ENCODE measurements around the gene SBF2. TPM values are rescaled to one million over a fixed set of nuclear protein-coding genes. Genes with fewer than 3 reads are reported as not detected.
A peak's percentile ranks its signal among the peaks of the same experiment; 100 is the strongest.

SBF2 gene
- total RNA-seq, 5 donors from 2014 or later (not counting 1 experiment from before 2014, with no cell fraction given) = 9.5 to 23.5 (median 13.0) TPM

DNA sequence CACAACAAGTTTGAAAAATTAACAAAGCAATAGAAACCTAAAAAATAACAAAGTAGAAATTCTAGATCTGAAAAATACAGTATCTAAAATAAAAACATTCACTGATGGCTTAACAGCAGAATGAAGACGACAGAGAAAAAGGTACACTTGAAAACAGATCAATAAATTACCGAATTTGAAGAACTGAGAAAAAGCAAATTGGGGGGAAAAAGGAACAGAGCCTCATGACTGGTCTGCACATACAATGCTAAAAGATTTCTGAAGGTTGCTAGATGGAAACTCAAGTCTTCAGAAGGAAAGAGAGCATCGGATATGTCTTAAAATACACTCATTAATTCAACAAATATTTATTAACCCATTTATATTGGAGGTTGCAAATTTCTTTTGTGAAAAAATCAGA lies 71.6 kb downstream of the SBF2 start:
- Mint-ChIP-seq H3K9me3 (peaks cover 0 to 11% (median 4%) of the 10 kb centered on the region in 3 donors), H3K27ac (no peak overlapping the region)
- POLR2A ChIA-PET = interaction anchor here in 1 of 2 donors (0.7 kb wide), 1 partner anchor 353 kb away, joined by 3 read pairs; no protein-coding TSS in a partner anchor

DNA sequence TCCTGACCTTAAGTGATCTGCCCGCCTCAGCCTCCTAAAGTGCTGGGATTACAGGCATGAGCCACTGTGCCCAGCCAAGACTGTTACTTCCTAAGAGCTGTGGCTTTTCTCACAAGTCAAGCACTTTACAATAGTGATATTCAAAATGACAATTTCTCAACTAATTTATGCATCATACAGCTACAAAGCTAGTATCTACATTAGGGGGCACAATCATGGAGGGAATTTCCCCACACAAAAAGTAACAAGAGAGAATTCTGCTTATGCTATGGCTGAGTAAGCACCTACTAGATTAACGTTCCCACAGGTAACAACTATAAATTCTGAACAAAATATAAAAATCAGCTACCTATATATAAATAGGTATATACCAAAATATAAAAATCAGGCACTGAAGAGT lies 72.7 kb downstream of the SBF2 start:
- H3K27me3 ChIP-seq (replicated peaks in 1 of 2; ENCODE audit: control insufficient read depth in 2 of 2, extremely low read depth in 1 of 2, insufficient read depth in 2 of 2, low read length in 1 of 2) = no peaks in the 10 kb centered on the region
- no peaks in the 10 kb centered on the region for H3K9me3 ChIP-seq
- WGBS (ENCODE audit: insufficient coverage) = 100% methylated on average over 1 of the region's 2 CpGs
- Mint-ChIP-seq H3K27me3 (no peaks in the 10 kb centered on the region), H3K4me3 (no peak overlapping the region), H3K36me3 (peaks cover 10% of the 10 kb centered on the region), H3K27ac (no peak overlapping the region), H3K9me3 (peaks cover 0 to 11% (median 4%) of the 10 kb centered on the region in 3 donors), H3K4me1 (peaks cover 0 to 4% (median 0%) of the 10 kb centered on the region in 3 donors)
- no peak overlapping the region for H3K4me3 ChIP-seq (ENCODE audit: control insufficient read depth in 1 of 2, extremely low read depth in 1 of 2, low read length in 1 of 2)
- no peak for DNase-seq
- CTCF ChIA-PET = no interaction called here
- no peaks in the 10 kb centered on the region for H3K4me1 ChIP-seq (ENCODE audit: control insufficient read depth in 1 of 2, extremely low read depth in 1 of 2, insufficient read depth in 2 of 2, low read length in 2 of 2)
- POLR2A ChIA-PET = no interaction called here
- no peaks in the 10 kb centered on the region for H3K36me3 ChIP-seq (ENCODE audit: control insufficient read depth in 2 of 2, extremely low read depth in 1 of 2, insufficient read depth in 1 of 2, low read length in 1 of 2)
- H3K27ac ChIP-seq (ENCODE audit: low read length) = no peak overlapping the region
- no peak for ATAC-seq (replicated peaks in 1 of 4)

More for the DNA sequence above, 71.6 kb downstream of the SBF2 start:
- no peaks in the 10 kb centered on the region for H3K4me1 ChIP-seq (ENCODE audit: control insufficient read depth in 1 of 2, extremely low read depth in 1 of 2, insufficient read depth in 2 of 2, low read length in 2 of 2)
- WGBS (ENCODE audit: insufficient coverage) = no CpG with 5 or more reads among the region's 3 CpGs
- no peaks in the 10 kb centered on the region for H3K36me3 ChIP-seq (ENCODE audit: control insufficient read depth in 2 of 2, extremely low read depth in 1 of 2, insufficient read depth in 1 of 2, low read length in 1 of 2)
- Mint-ChIP-seq H3K4me3 (no peak overlapping the region), H3K4me1 (peaks cover 0 to 4% (median 0%) of the 10 kb centered on the region in 3 donors), H3K27me3 (no peaks in the 10 kb centered on the region), H3K36me3 (peaks cover 10% of the 10 kb centered on the region)
- no peak overlapping the region for H3K4me3 ChIP-seq (ENCODE audit: control insufficient read depth in 1 of 2, extremely low read depth in 1 of 2, low read length in 1 of 2)
- H3K27ac ChIP-seq (ENCODE audit: low read length) = no peak overlapping the region
- no peaks in the 10 kb centered on the region for H3K9me3 ChIP-seq
- ATAC-seq (replicated peaks in 1 of 4) (no peak), DNase-seq (no peak)
- no peaks in the 10 kb centered on the region for H3K27me3 ChIP-seq (replicated peaks in 1 of 2; ENCODE audit: control insufficient read depth in 2 of 2, extremely low read depth in 1 of 2, insufficient read depth in 2 of 2, low read length in 1 of 2)
- CTCF ChIA-PET = no interaction called here

DNA sequence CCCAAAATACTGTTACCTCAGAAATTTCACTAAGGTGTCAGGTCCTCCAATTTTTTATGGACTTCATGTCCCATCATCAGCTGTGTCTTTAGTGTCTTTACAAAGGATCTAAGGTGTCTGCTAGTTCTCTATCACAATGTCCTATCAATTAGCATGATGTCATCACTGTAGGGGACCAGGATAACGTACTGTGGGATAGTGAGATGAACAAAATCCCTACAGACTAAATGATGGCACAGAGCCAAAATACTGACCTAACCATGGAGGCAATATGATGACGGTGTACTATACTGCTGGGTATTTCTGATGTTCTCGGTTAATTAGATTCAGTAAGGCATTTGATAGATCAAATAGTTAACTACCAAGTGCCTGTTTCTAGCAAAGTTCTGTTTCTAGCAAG lies 82.5 kb downstream of the SBF2 start:
- Mint-ChIP-seq H3K36me3 (no peaks in the 10 kb centered on the region), H3K4me3 (no peak overlapping the region), H3K4me1 (no peaks in the 10 kb centered on the region), H3K27ac (no peak overlapping the region), H3K9me3 (no peaks in the 10 kb centered on the region), H3K27me3 (no peaks in the 10 kb centered on the region)
- no peak for ATAC-seq (replicated peaks in 1 of 4)
- WGBS (ENCODE audit: insufficient coverage) = no CpG with 5 or more reads among the region's 3 CpGs
- Histone ChIP-seq H3K9me3 (no peaks in the 10 kb centered on the region), H3K36me3 (ENCODE audit: control insufficient read depth in 2 of 2, extremely low read depth in 1 of 2, insufficient read depth in 1 of 2, low read length in 1 of 2) (no peaks in the 10 kb centered on the region), H3K4me3 (ENCODE audit: control insufficient read depth in 1 of 2, extremely low read depth in 1 of 2, low read length in 1 of 2) (no peak overlapping the region), H3K4me1 (ENCODE audit: control insufficient read depth in 1 of 2, extremely low read depth in 1 of 2, insufficient read depth in 2 of 2, low read length in 2 of 2) (no peaks in the 10 kb centered on the region), H3K27ac (ENCODE audit: low read length) (no peak overlapping the region), H3K27me3 (replicated peaks in 1 of 2; ENCODE audit: control insufficient read depth in 2 of 2, extremely low read depth in 1 of 2, insufficient read depth in 2 of 2, low read length in 1 of 2) (no peaks in the 10 kb centered on the region)
- DNase-seq = no peak
- ChIA-PET POLR2A (no interaction called here), CTCF (interaction anchor here (0.7 to 1.1 kb wide), 2 partner anchors 96 to 706 kb away, joined by 3 to 9 read pairs; no protein-coding TSS in a partner anchor)

DNA sequence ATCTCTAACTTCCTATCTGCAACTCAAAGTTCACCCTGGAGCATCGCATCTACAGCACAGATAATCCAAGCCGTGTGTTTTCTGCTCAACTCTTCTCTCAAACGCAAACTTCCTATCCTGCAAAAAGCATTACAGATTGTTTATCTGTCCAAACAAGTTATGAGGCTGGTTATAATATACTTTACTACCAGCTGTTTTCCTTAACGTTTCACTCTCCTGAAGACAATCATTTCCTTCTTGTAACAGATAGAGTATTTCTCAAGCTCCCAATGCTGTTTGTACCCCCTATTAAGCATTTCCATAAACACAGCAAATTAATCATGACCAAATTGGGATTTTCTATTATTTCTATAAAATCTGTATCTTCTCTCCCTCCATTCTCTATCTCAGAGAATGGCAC lies 84.7 kb downstream of the SBF2 start:
- Mint-ChIP-seq H3K27ac (no peak overlapping the region), H3K36me3 (no peaks in the 10 kb centered on the region), H3K4me3 (no peak overlapping the region), H3K27me3 (no peaks in the 10 kb centered on the region), H3K4me1 (no peaks in the 10 kb centered on the region), H3K9me3 (peaks cover 0 to 3% (median 2%) of the 10 kb centered on the region in 3 donors)
- Histone ChIP-seq H3K27ac (ENCODE audit: low read length) (no peak overlapping the region), H3K27me3 (replicated peaks in 1 of 2; ENCODE audit: control insufficient read depth in 2 of 2, extremely low read depth in 1 of 2, insufficient read depth in 2 of 2, low read length in 1 of 2) (no peaks in the 10 kb centered on the region), H3K4me3 (ENCODE audit: control insufficient read depth in 1 of 2, extremely low read depth in 1 of 2, low read length in 1 of 2) (no peak overlapping the region), H3K36me3 (ENCODE audit: control insufficient read depth in 2 of 2, extremely low read depth in 1 of 2, insufficient read depth in 1 of 2, low read length in 1 of 2) (no peaks in the 10 kb centered on the region), H3K9me3 (no peaks in the 10 kb centered on the region), H3K4me1 (ENCODE audit: control insufficient read depth in 1 of 2, extremely low read depth in 1 of 2, insufficient read depth in 2 of 2, low read length in 2 of 2) (no peaks in the 10 kb centered on the region)
- ATAC-seq (replicated peaks in 1 of 4) = no peak
- no CpG with 5 or more reads among the region's 4 CpGs for WGBS (ENCODE audit: insufficient coverage)
- ChIA-PET CTCF (interaction anchor here (0.6 to 4.6 kb wide), 12 partner anchors 24 to 706 kb away, joined by 3 to 47 read pairs (median 4); partner anchors contain the start of gene ADM (in 1 of the 2)), POLR2A (no interaction called here)
- DNase-seq = no peak

DNA sequence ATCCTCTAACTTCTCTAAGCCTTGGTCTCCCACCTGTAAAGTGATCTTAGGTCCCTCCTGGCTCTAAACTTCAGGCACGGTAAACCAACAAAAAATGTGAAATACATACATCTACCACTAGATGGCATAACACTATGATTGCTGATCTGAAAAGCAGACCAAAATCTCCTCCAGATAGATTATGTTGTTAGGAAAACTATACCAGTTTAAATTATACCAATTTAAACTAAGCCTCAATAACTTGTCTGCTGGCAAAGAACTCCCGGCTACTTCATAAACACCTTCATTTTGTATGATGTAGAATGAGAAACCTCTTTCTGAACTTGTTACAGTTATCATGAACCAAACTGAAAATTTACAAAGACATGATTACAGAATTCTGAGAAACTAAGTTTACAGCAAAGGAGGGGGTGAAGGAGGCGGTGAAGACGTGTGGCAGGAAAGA lies 85.9 kb downstream of the SBF2 start:
- no peak overlapping the region for H3K27ac ChIP-seq (ENCODE audit: low read length)
- peak in 3 of 4 experiments; percentile 34 to 58 (median 46) for ATAC-seq (replicated peaks in 1 of 4)
- ChIA-PET CTCF (interaction anchor here (0.6 to 4.6 kb wide), 10 partner anchors 24 to 466 kb away, joined by 3 to 47 read pairs (median 4); no protein-coding TSS in a partner anchor), POLR2A (interaction anchor here (0.6 to 0.7 kb wide), 2 partner anchors 91 to 690 kb away, joined by 3 to 4 read pairs; no protein-coding TSS in a partner anchor)
- Mint-ChIP-seq H3K4me3 (no peak overlapping the region), H3K27me3 (no peaks in the 10 kb centered on the region), H3K4me1 (no peaks in the 10 kb centered on the region), H3K36me3 (peaks cover 3% of the 10 kb centered on the region), H3K9me3 (peaks cover 0 to 13% (median 5%) of the 10 kb centered on the region in 3 donors), H3K27ac (no peak overlapping the region)
- H3K4me3 ChIP-seq (ENCODE audit: control insufficient read depth in 1 of 2, extremely low read depth in 1 of 2, low read length in 1 of 2) = no peak overlapping the region
- no CpG with 5 or more reads among the region's 4 CpGs for WGBS (ENCODE audit: insufficient coverage)
- no peaks in the 10 kb centered on the region for H3K36me3 ChIP-seq (ENCODE audit: control insufficient read depth in 2 of 2, extremely low read depth in 1 of 2, insufficient read depth in 1 of 2, low read length in 1 of 2)
- peaks cover 3% of the 10 kb centered on the region for H3K9me3 ChIP-seq
- no peaks in the 10 kb centered on the region for H3K4me1 ChIP-seq (ENCODE audit: control insufficient read depth in 1 of 2, extremely low read depth in 1 of 2, insufficient read depth in 2 of 2, low read length in 2 of 2)
- H3K27me3 ChIP-seq (replicated peaks in 1 of 2; ENCODE audit: control insufficient read depth in 2 of 2, extremely low read depth in 1 of 2, insufficient read depth in 2 of 2, low read length in 1 of 2) = no peaks in the 10 kb centered on the region
- DNase-seq = peak in 2 of 35 experiments; percentile 6 to 70

DNA sequence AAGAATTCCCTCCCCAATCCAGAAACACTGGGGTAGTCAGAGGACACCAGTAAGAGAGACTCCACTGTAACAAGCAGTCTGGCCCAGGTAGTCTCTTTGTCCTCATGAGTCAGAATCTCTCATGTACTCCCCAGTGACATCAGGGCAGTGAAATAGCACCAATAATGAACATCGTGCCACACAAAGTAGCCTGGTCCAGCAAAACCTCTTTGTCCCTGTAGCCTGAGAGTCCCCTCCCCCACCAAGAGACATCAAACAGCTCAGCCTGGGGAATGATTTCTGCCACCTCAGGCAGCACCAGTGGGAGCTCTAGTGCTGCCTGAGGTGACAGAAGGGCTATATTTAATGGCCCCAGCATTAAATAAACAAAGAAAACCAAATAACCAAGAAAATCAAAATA lies 88.1 kb downstream of the SBF2 start:
- no peak overlapping the region for H3K4me3 Mint-ChIP-seq
- peaks cover 0 to 18% (median 6%) of the 10 kb centered on the region in 3 donors for H3K9me3 Mint-ChIP-seq
- Histone ChIP-seq H3K27me3 (replicated peaks in 1 of 2; ENCODE audit: control insufficient read depth in 2 of 2, extremely low read depth in 1 of 2, insufficient read depth in 2 of 2, low read length in 1 of 2) (no peaks in the 10 kb centered on the region), H3K4me1 (ENCODE audit: control insufficient read depth in 1 of 2, extremely low read depth in 1 of 2, insufficient read depth in 2 of 2, low read length in 2 of 2) (no peaks in the 10 kb centered on the region), H3K4me3 (ENCODE audit: control insufficient read depth in 1 of 2, extremely low read depth in 1 of 2, low read length in 1 of 2) (no peak overlapping the region), H3K36me3 (ENCODE audit: control insufficient read depth in 2 of 2, extremely low read depth in 1 of 2, insufficient read depth in 1 of 2, low read length in 1 of 2) (no peaks in the 10 kb centered on the region), H3K9me3 (peaks cover 3% of the 10 kb centered on the region), H3K27ac (ENCODE audit: low read length) (no peak overlapping the region)
- POLR2A ChIA-PET = no interaction called here
- peaks cover 7% of the 10 kb centered on the region for H3K36me3 Mint-ChIP-seq
- CTCF ChIA-PET = interaction anchor here in 1 of 2 donors (4.6 kb wide), 1 partner anchor 103 kb away, joined by 47 read pairs; no protein-coding TSS in a partner anchor
- WGBS (ENCODE audit: insufficient coverage) = 100% methylated on average over 1 of the region's 1 CpG
- ATAC-seq (replicated peaks in 1 of 4) = no peak
- H3K4me1 Mint-ChIP-seq = no peaks in the 10 kb centered on the region
- no peaks in the 10 kb centered on the region for H3K27me3 Mint-ChIP-seq
- H3K27ac Mint-ChIP-seq = no peak overlapping the region
- DNase-seq = no peak
